ENCODE results near the gene CDH4.
A peak's percentile ranks its signal among the peaks of the same experiment; 100 is the strongest.

CDH4 gene

DNA sequence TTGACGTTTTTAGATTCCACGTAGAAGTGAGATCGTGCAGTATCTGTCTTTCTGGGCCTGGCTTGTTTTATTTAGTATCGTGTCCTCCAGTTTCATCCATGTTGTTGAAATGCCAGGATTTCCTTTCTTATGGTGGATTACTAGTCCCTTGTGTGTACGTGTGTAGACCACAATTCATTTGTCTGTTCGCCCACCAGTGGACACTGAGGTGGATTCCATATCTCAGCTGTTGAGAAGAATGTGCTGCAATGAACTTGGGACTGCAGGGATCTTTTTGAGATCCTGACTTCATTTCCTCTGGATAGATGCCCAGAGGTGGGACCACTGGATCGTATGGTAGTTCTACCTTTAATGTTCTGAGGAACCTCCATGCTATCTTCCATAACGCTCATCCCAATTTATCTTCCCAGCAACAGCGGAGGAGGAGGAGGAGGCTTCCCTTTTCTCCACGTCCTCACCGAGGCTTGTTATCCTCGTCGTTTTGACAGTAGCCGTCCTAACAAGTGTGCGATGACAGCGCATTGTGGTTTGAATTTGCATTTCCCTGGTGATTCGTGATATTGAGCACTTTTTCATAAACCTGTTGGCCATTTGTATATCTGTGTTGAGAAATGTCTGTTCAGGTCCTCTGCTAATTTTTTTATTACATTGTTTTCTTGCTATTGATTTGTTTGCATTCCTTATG, 62.4 kb downstream of the CDH4 start:
- no peak overlapping the region for H3K4me3 ChIP-seq (ENCODE audit: low read length in 2 of 2)

DNA sequence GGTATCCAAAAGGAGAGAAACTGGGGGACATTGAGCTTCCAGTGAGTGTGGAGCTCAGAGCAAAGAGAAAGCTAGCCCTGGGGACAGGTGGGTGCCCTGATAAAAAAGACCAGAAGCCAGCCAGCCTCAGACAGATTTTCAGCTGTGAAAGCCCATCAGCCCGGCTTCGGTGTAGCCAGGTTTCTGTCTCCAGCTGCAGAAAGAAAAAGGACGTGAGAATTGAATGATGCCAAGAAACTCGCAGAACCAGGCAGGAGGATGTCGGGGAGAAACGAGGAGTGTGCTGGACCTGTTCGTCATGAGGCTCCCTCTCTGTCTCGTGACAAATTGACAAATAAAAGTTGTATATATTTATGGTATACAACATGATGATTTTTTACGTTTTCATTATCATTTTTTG, 63.3 kb downstream of the CDH4 start:
- H2AFZ ChIP-seq (ENCODE audit: low read length), result no peak overlapping the region
- DNase-seq (ENCODE audit: low spot score), result no peak
- H3K4me2 ChIP-seq (ENCODE audit: insufficient read depth, low read length, poor library complexity, severe bottlenecking), result no peak overlapping the region
- WGBS, 2 donors (ENCODE audit: extremely low coverage in 2 of 2, insufficient read length in 2 of 2, insufficient replicate concordance in 1 of 2), result no CpG with 5 or more reads among the region's 9 CpGs
- H3K14ac ChIP-seq (ENCODE audit: low read length), result no peak overlapping the region
- peaks cover 4% of the 10 kb centered on the region for H3K79me1 ChIP-seq (ENCODE audit: low read depth, low read length)
- H3K4ac ChIP-seq (ENCODE audit: low read length), result no peak overlapping the region
- H2BK15ac ChIP-seq (ENCODE audit: low read length), result no peak overlapping the region
- H4K8ac ChIP-seq (ENCODE audit: low read depth, low read length), result no peak overlapping the region
- no peak overlapping the region for H2AK5ac ChIP-seq (ENCODE audit: low read depth, low read length)
- H3K27ac ChIP-seq (replicated peaks; ENCODE audit: low read length), result no peak overlapping the region
- no peak overlapping the region for H2BK120ac ChIP-seq (ENCODE audit: low read depth, low read length)
- peaks cover 0 to 7% of the 10 kb centered on the region in 2 donors for H3K4me1 ChIP-seq (ENCODE audit: control insufficient read depth in 2 of 2, insufficient read depth in 1 of 2, low read depth in 1 of 2, low read length in 2 of 2)
- no peak overlapping the region for H2BK5ac ChIP-seq (ENCODE audit: low read length)
- no peak overlapping the region for H3K4me3 ChIP-seq (ENCODE audit: low read length in 2 of 2)
- no peak overlapping the region for H3K18ac ChIP-seq (ENCODE audit: low read length)
- H4K91ac ChIP-seq (ENCODE audit: low read depth, low read length, poor library complexity), result no peak overlapping the region
- H3K23ac ChIP-seq (ENCODE audit: low read depth, low read length, poor library complexity), result no peak overlapping the region
- H3K36me3 ChIP-seq (replicated peaks in 1 of 2; ENCODE audit: control insufficient read depth in 2 of 2, insufficient read depth in 2 of 2, low read length in 2 of 2), result peaks cover 0 to 2% of the 10 kb centered on the region in 2 donors
- peaks cover 0 to 5% (median 0%) of the 10 kb centered on the region in 3 experiments for H3K27me3 ChIP-seq (ENCODE audit: control insufficient read depth in 3 of 3, insufficient read depth in 3 of 3, low read depth in 1 of 3, low read length in 3 of 3)
- no peak overlapping the region for H2BK12ac ChIP-seq (ENCODE audit: low read length)
- peaks cover 0 to 5% of the 10 kb centered on the region in 2 donors for H3K9me3 ChIP-seq (replicated peaks in 1 of 2; ENCODE audit: control insufficient read depth in 2 of 2, insufficient read depth in 1 of 2, low read depth in 1 of 2, low read length in 2 of 2)
- no peak overlapping the region for H3K9ac ChIP-seq (ENCODE audit: low read depth, low read length, poor library complexity)

More for the DNA sequence above, 62.4 kb downstream of the CDH4 start:
- DNase-seq (ENCODE audit: low spot score), result no peak
- H2BK15ac ChIP-seq (ENCODE audit: low read length), result no peak overlapping the region
- H4K8ac ChIP-seq (ENCODE audit: low read depth, low read length), result no peak overlapping the region
- no peak overlapping the region for H3K14ac ChIP-seq (ENCODE audit: low read length)
- H3K79me1 ChIP-seq (ENCODE audit: low read depth, low read length), result peaks cover 4% of the 10 kb centered on the region
- no peak overlapping the region for H3K18ac ChIP-seq (ENCODE audit: low read length)
- H4K91ac ChIP-seq (ENCODE audit: low read depth, low read length, poor library complexity), result no peak overlapping the region
- peaks cover 0 to 7% of the 10 kb centered on the region in 2 donors for H3K4me1 ChIP-seq (ENCODE audit: control insufficient read depth in 2 of 2, insufficient read depth in 1 of 2, low read depth in 1 of 2, low read length in 2 of 2)
- no peak overlapping the region for H2AK5ac ChIP-seq (ENCODE audit: low read depth, low read length)
- no peak overlapping the region for H2AFZ ChIP-seq (ENCODE audit: low read length)
- H2BK120ac ChIP-seq (ENCODE audit: low read depth, low read length), result no peak overlapping the region
- H2BK12ac ChIP-seq (ENCODE audit: low read length), result no peak overlapping the region
- no peak overlapping the region for H3K27ac ChIP-seq (replicated peaks; ENCODE audit: low read length)
- WGBS, 2 donors (ENCODE audit: extremely low coverage in 2 of 2, insufficient read length in 2 of 2, insufficient replicate concordance in 1 of 2), result no CpG with 5 or more reads among the region's 17 CpGs
- H2BK5ac ChIP-seq (ENCODE audit: low read length), result no peak overlapping the region
- H3K9me3 ChIP-seq (replicated peaks in 1 of 2; ENCODE audit: control insufficient read depth in 2 of 2, insufficient read depth in 1 of 2, low read depth in 1 of 2, low read length in 2 of 2), result peaks cover 0 to 5% of the 10 kb centered on the region in 2 donors
- H3K27me3 ChIP-seq (ENCODE audit: control insufficient read depth in 3 of 3, insufficient read depth in 3 of 3, low read depth in 1 of 3, low read length in 3 of 3), result peaks cover 0 to 5% (median 0%) of the 10 kb centered on the region in 3 experiments
- H3K4me2 ChIP-seq (ENCODE audit: insufficient read depth, low read length, poor library complexity, severe bottlenecking), result no peak overlapping the region
- no peak overlapping the region for H3K4ac ChIP-seq (ENCODE audit: low read length)
- H3K9ac ChIP-seq (ENCODE audit: low read depth, low read length, poor library complexity), result no peak overlapping the region
- H3K23ac ChIP-seq (ENCODE audit: low read depth, low read length, poor library complexity), result no peak overlapping the region
- H3K36me3 ChIP-seq (replicated peaks in 1 of 2; ENCODE audit: control insufficient read depth in 2 of 2, insufficient read depth in 2 of 2, low read length in 2 of 2), result peaks cover 0 to 2% of the 10 kb centered on the region in 2 donors

DNA sequence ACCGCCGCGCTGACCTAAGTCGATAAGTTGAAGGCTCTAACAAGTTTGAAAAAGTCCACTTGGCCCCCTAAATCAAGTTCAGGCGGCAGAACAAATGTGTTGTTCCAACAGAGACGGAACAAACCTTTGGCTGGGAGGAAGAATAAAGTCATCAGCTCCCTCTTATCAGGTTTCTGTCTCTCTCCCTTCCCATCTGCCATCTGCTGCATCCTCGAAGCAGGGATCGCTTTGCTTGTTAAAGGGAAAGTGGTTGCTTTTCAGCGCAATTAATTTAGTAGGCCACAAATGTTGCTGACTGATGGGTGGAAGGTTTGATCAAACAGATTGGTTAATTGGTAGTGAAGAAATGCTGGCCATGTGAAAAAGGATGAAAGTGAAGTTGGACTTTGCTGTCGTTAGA, 64.3 kb downstream of the CDH4 start:
- Histone ChIP-seq H3K4me3 (ENCODE audit: low read length in 2 of 2) (no peak overlapping the region), H2BK120ac (ENCODE audit: low read depth, low read length) (no peak overlapping the region), H2AK5ac (ENCODE audit: low read depth, low read length) (no peak overlapping the region), H3K9me3 (replicated peaks in 1 of 2; ENCODE audit: control insufficient read depth in 2 of 2, insufficient read depth in 1 of 2, low read depth in 1 of 2, low read length in 2 of 2) (peaks cover 0 to 5% of the 10 kb centered on the region in 2 donors), H3K14ac (ENCODE audit: low read length) (no peak overlapping the region), H3K27me3 (ENCODE audit: control insufficient read depth in 3 of 3, insufficient read depth in 3 of 3, low read depth in 1 of 3, low read length in 3 of 3) (peaks cover 0 to 5% (median 0%) of the 10 kb centered on the region in 3 experiments), H2BK12ac (ENCODE audit: low read length) (no peak overlapping the region), H3K79me1 (ENCODE audit: low read depth, low read length) (peaks cover 4% of the 10 kb centered on the region), H2BK5ac (ENCODE audit: low read length) (no peak overlapping the region), H3K4me1 (ENCODE audit: control insufficient read depth in 2 of 2, insufficient read depth in 1 of 2, low read depth in 1 of 2, low read length in 2 of 2) (peaks cover 0 to 7% of the 10 kb centered on the region in 2 donors), H3K4ac (ENCODE audit: low read length) (no peak overlapping the region), H3K36me3 (replicated peaks in 1 of 2; ENCODE audit: control insufficient read depth in 2 of 2, insufficient read depth in 2 of 2, low read length in 2 of 2) (peaks cover 0 to 2% of the 10 kb centered on the region in 2 donors), H4K91ac (ENCODE audit: low read depth, low read length, poor library complexity) (no peak overlapping the region), H4K8ac (ENCODE audit: low read depth, low read length) (no peak overlapping the region), H2AFZ (ENCODE audit: low read length) (no peak overlapping the region), H3K27ac (replicated peaks; ENCODE audit: low read length) (no peak overlapping the region), H3K9ac (ENCODE audit: low read depth, low read length, poor library complexity) (no peak overlapping the region), H3K23ac (ENCODE audit: low read depth, low read length, poor library complexity) (no peak overlapping the region), H3K4me2 (ENCODE audit: insufficient read depth, low read length, poor library complexity, severe bottlenecking) (no peak overlapping the region), H2BK15ac (ENCODE audit: low read length) (no peak overlapping the region), H3K18ac (ENCODE audit: low read length) (no peak overlapping the region)
- WGBS, 2 donors (ENCODE audit: extremely low coverage in 2 of 2, insufficient read length in 2 of 2, insufficient replicate concordance in 1 of 2), result no CpG with 5 or more reads among the region's 10 CpGs
- DNase-seq (ENCODE audit: low spot score), result no peak

DNA sequence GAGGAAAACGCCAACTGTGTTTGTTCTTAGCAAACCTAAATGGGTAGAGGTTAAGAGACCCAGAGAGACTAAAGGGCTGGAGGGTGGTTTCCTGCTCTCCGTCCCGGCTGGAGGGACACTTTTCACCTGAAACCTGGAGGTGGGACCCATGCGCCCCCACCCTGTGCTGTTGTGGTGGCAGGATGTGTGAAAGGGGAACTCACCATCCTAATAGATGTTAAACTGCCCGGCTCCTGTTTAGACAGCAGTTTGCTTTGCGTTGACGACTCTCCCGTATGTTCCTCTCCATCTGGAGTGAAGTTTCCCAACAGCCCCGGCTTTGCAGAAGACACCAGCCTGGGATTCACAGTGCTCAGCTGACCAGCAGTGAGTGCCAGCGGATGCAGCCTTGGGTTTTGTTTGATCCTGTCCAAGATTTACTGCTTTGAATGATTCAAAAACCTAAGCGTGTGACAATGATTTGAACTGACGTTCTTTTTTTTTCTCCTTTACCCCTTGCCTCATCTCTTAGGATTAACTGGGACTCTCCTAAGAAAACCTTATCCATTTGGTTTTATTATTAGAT, 66.0 kb downstream of the CDH4 start:
- H2BK12ac ChIP-seq (ENCODE audit: low read length), result no peak overlapping the region
- no peak overlapping the region for H3K4me3 ChIP-seq (ENCODE audit: low read length in 2 of 2)
- no CpG with 5 or more reads among the region's 12 CpGs for WGBS, 2 donors (ENCODE audit: extremely low coverage in 2 of 2, insufficient read length in 2 of 2, insufficient replicate concordance in 1 of 2)
- no peaks in the 10 kb centered on the region for H3K36me3 ChIP-seq (replicated peaks in 1 of 2; ENCODE audit: control insufficient read depth in 2 of 2, insufficient read depth in 2 of 2, low read length in 2 of 2)
- H3K4ac ChIP-seq (ENCODE audit: low read length), result no peak overlapping the region
- no peak overlapping the region for H3K9ac ChIP-seq (ENCODE audit: low read depth, low read length, poor library complexity)
- H3K9me3 ChIP-seq (replicated peaks in 1 of 2; ENCODE audit: control insufficient read depth in 2 of 2, insufficient read depth in 1 of 2, low read depth in 1 of 2, low read length in 2 of 2), result no peaks in the 10 kb centered on the region
- no peak overlapping the region for H2AFZ ChIP-seq (ENCODE audit: low read length)
- no peak overlapping the region for H2BK5ac ChIP-seq (ENCODE audit: low read length)
- H2BK15ac ChIP-seq (ENCODE audit: low read length), result no peak overlapping the region
- no peak overlapping the region for H3K4me2 ChIP-seq (ENCODE audit: insufficient read depth, low read length, poor library complexity, severe bottlenecking)
- no peaks in the 10 kb centered on the region for H3K79me1 ChIP-seq (ENCODE audit: low read depth, low read length)
- H3K18ac ChIP-seq (ENCODE audit: low read length), result peak overlapping the region; percentile 54
- H3K4me1 ChIP-seq (ENCODE audit: control insufficient read depth in 2 of 2, insufficient read depth in 1 of 2, low read depth in 1 of 2, low read length in 2 of 2), result peaks cover 0 to 5% of the 10 kb centered on the region in 2 donors
- H3K27me3 ChIP-seq (ENCODE audit: control insufficient read depth in 3 of 3, insufficient read depth in 3 of 3, low read depth in 1 of 3, low read length in 3 of 3), result no peaks in the 10 kb centered on the region
- no peak overlapping the region for H4K8ac ChIP-seq (ENCODE audit: low read depth, low read length)
- no peak overlapping the region for H3K23ac ChIP-seq (ENCODE audit: low read depth, low read length, poor library complexity)
- H4K91ac ChIP-seq (ENCODE audit: low read depth, low read length, poor library complexity), result no peak overlapping the region
- H2AK5ac ChIP-seq (ENCODE audit: low read depth, low read length), result no peak overlapping the region
- no peak overlapping the region for H2BK120ac ChIP-seq (ENCODE audit: low read depth, low read length)
- no peak for DNase-seq (ENCODE audit: low spot score)
- no peak overlapping the region for H3K14ac ChIP-seq (ENCODE audit: low read length)
- no peak overlapping the region for H3K27ac ChIP-seq (replicated peaks; ENCODE audit: low read length)
